ENCODE results near the gene CLDN5. TPM values are rescaled to one million over a fixed set of nuclear protein-coding genes. Genes with fewer than 3 reads are reported as not detected.

The CLDN5 gene
- total RNA-seq, 1 donor from 2014 or later, result not detected

DNA sequence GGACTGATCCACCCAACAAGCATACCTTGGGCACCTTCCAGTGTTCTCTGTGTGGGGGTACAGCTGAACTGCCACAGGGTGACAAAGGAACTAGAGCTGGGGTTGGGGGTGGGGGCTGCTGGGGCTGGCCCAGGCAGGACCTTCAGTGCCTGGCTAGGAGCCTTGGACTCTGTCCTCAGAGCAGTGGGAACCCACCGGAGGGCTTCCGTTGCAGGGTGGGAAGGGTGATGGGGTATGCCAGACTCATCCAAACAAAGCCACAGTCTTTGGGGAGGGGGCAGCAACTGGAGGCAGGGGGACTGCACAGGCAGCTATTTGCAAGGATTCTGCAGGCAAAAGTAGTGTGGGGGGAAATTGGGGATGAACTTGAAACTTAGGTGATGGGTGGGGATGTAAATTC is 35.7 kb upstream of the CLDN5 start:
- DNase-seq (ENCODE audit: low spot score), result no peak
- Mint-ChIP-seq H3K4me1 (ENCODE audit: low read depth) (peaks cover 2% of the 10 kb centered on the region), H3K36me3 (ENCODE audit: low read depth) (peaks cover 8% of the 10 kb centered on the region), H3K27me3 (ENCODE audit: low read depth) (peaks cover 4% of the 10 kb centered on the region), H3K4me3 (ENCODE audit: unreplicated experiment) (no peak overlapping the region), H3K9me3 (ENCODE audit: low read depth) (peaks cover 10% of the 10 kb centered on the region), H3K27ac (ENCODE audit: unreplicated experiment) (no peak overlapping the region)
- TF ChIP-seq, protein P1, sequence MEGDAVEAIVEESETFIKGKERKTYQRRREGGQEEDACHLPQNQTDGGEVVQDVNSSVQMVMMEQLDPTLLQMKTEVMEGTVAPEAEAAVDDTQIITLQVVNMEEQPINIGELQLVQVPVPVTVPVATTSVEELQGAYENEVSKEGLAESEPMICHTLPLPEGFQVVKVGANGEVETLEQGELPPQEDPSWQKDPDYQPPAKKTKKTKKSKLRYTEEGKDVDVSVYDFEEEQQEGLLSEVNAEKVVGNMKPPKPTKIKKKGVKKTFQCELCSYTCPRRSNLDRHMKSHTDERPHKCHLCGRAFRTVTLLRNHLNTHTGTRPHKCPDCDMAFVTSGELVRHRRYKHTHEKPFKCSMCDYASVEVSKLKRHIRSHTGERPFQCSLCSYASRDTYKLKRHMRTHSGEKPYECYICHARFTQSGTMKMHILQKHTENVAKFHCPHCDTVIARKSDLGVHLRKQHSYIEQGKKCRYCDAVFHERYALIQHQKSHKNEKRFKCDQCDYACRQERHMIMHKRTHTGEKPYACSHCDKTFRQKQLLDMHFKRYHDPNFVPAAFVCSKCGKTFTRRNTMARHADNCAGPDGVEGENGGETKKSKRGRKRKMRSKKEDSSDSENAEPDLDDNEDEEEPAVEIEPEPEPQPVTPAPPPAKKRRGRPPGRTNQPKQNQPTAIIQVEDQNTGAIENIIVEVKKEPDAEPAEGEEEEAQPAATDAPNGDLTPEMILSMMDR (IDR thresholded peaks at IDR 0.05), result no peak

DNA sequence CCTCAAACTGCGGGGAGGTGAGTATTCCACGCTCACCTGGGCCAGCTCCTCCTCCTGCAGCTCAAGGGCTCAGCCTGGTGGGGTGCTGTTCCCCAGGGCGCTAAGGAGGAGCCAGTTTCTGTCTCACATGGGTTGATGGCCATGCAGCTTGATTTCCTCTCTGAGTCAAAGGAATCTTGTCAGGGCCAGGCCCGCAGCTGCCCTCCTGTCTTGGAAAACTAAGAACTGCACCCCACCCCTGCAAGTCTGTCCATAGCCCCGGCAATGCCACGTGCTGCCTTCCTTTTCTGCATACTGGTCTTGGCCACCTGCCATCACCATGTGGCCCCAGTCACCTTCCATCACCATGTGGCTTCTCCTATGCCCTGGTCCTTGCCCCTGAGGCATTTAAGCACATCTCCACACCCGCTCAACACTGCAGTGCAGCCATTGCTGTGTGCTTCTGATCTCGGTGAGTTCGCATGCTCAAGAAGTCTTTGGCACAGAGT is 35.2 kb upstream of the CLDN5 start:
- Mint-ChIP-seq H3K36me3 (ENCODE audit: low read depth) (peaks cover 5% of the 10 kb centered on the region), H3K27me3 (ENCODE audit: low read depth) (no peaks in the 10 kb centered on the region), H3K4me3 (ENCODE audit: unreplicated experiment) (no peak overlapping the region), H3K27ac (ENCODE audit: unreplicated experiment) (no peak overlapping the region), H3K4me1 (ENCODE audit: low read depth) (peaks cover 7% of the 10 kb centered on the region), H3K9me3 (ENCODE audit: low read depth) (peaks cover 6% of the 10 kb centered on the region)
- no peak for DNase-seq (ENCODE audit: low spot score)
- TF ChIP-seq, protein P1 (IDR thresholded peaks at IDR 0.05), result no peak

DNA sequence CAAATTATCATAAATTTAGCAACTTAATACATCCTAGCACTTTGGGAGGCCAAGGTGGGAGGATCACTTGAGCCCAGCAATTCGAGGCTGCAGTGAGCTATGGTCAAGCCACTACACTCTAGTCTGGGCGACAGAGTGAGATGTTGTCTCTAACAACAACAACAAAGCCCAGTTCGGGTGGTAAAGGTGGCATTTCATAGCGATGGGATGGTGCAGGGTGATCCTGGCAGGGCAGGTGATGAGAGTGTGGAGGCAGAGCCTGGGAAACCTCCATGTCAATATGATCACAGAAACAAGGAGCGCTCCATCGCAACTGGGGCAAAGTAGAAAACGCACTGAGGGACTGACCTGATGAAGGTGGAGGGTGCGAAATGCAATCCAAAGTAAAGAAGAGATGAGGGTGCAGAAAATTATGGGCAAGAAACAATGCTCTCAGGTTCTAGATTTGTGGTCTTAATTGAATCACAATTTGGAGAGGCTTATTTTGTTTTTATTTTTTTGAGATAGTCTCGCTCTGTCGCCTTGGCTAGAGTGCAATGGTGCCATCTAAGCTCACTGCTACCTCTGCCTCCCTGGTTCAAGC is 32.8 kb upstream of the CLDN5 start:
- H3K36me3 Mint-ChIP-seq (ENCODE audit: low read depth), result no peaks in the 10 kb centered on the region

DNA sequence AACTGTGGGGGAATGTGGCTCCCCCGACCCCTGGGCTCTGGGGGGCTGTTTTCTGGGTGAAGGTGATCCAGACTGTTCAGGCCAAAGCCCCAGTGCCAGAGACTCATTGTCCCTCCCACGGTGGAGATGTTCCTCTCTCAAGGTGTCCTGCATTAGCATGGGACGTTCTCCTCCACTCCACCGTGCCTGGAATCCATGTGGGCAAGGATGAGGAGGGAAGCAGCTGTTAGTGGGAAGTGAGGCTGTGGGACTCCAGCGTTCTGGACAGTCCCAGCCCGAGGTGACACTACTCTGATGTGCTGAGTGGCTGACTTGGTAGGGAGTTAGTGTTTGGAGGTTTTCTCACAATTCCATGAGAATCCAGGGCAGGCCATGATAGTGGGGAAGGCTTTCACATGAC is 31.4 kb upstream of the CLDN5 start:
- TF ChIP-seq, protein P1 (IDR thresholded peaks at IDR 0.05), result no peak
- no peak overlapping the region for H3K4me3 Mint-ChIP-seq (ENCODE audit: unreplicated experiment)
- H3K27ac Mint-ChIP-seq (ENCODE audit: unreplicated experiment), result no peak overlapping the region
- DNase-seq (ENCODE audit: low spot score), result no peak
- no peaks in the 10 kb centered on the region for H3K36me3 Mint-ChIP-seq (ENCODE audit: low read depth)
- H3K27me3 Mint-ChIP-seq (ENCODE audit: low read depth), result no peaks in the 10 kb centered on the region
- peaks cover 3% of the 10 kb centered on the region for H3K9me3 Mint-ChIP-seq (ENCODE audit: low read depth)
- H3K4me1 Mint-ChIP-seq (ENCODE audit: low read depth), result peaks cover 8% of the 10 kb centered on the region

More for the DNA sequence above, 32.8 kb upstream of the CLDN5 start:
- H3K27me3 Mint-ChIP-seq (ENCODE audit: low read depth), result no peaks in the 10 kb centered on the region
- TF ChIP-seq, protein P1 (IDR thresholded peaks at IDR 0.05), result no peak
- no peak overlapping the region for H3K27ac Mint-ChIP-seq (ENCODE audit: unreplicated experiment)
- H3K4me3 Mint-ChIP-seq (ENCODE audit: unreplicated experiment), result no peak overlapping the region
- H3K9me3 Mint-ChIP-seq (ENCODE audit: low read depth), result peaks cover 3% of the 10 kb centered on the region
- DNase-seq (ENCODE audit: low spot score), result no peak
- H3K4me1 Mint-ChIP-seq (ENCODE audit: low read depth), result peaks cover 8% of the 10 kb centered on the region

DNA sequence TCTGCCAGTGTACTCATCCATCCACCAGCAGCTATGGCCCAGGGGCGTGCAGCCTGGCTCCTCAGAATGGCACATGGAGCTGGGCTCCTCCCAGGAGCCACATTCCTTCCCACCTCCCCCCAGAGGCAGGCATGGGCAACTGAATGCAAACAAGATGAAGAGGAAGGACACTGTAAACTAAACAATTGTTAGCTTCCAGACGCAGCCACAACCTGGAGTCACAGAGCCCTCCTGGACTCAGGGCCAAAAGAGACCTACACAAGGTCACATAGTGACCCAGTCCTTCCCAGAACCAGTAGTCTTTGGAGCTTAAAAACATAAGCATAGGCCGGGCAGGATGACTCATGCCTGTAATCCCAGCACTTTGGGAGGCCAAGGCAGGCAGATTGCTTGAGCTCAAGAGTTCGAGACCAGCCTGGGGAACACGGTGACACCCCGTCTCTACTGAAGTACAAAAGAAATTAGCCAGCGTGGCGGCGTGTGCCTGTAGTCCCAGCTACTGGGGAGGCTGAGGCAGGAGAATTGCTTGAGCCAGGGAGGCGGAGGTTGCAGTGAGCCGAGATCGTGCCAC is 30.7 kb upstream of the CLDN5 start:
- Mint-ChIP-seq H3K4me1 (ENCODE audit: low read depth) (peaks cover 8% of the 10 kb centered on the region), H3K27ac (ENCODE audit: unreplicated experiment) (no peak overlapping the region), H3K36me3 (ENCODE audit: low read depth) (no peaks in the 10 kb centered on the region), H3K27me3 (ENCODE audit: low read depth) (no peaks in the 10 kb centered on the region), H3K9me3 (ENCODE audit: low read depth) (peaks cover 3% of the 10 kb centered on the region), H3K4me3 (ENCODE audit: unreplicated experiment) (no peak overlapping the region)
- TF ChIP-seq, protein P1 (IDR thresholded peaks at IDR 0.05), result peak; percentile 63
- DNase-seq (ENCODE audit: low spot score), result no peak

Measured in chondrocyte (in vitro differentiated cells).